ENCODE data around the gene DNAJB1.

Gene DNAJB1

DNA sequence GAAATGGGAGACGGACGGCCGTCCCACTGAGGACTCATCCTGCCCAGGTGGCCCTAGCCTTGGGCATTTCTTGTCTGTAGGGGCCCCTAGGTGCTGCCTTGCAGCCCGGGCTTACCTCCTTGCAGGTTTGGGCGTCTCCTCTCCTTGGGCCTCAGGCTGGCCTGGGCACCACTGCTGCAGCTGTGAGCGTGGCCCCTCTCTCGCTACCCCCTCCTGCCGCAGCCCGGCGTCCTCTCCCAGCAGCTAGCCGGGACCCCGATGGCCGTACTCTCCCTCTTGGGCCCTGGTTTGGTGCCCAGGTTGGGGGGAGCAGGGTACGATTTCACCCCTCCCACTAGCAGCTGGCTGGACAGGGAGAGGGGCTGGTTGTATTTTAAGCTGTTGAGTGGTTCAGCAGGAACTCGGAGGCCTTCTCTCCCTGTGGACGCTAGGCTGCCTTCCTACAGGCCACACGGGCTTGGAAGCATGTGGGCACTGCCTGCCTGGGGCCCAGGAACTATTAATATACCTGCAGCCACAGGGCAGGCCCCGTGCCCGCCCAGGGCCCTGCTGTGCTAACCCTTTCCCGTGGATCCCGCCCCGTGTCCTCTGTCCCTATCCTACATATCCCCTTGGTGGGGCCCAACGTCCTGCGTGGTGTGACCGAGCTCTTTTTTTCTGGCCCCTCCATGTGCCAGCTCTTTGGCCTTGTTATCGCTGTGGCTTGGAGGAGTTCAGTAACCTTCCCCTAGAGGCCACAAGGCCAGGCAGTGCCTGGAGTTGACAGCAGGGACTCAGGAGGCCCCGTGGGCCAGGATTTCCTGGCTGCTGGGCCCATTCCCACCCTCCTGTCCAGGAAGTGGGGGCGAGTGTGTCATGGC is 41.9 kb upstream of the DNAJB1 start:
- no peak for DNase-seq
- Histone ChIP-seq H3K27ac (ENCODE audit: low read depth, low read length) (no peak overlapping the region), H2BK5ac (ENCODE audit: low read depth, low read length, poor library complexity) (no peak overlapping the region), H3K4me1 (ENCODE audit: control insufficient read depth in 1 of 2, insufficient read depth in 2 of 2, low read length in 2 of 2) (peaks cover 12 to 14% of the 10 kb centered on the region in 2 experiments), H3K23ac (ENCODE audit: low read length) (no peak overlapping the region), H4K12ac (ENCODE audit: low read depth, low read length) (no peak overlapping the region), H3K9me3 (ENCODE audit: insufficient read depth, low read depth, low read length) (no peaks in the 10 kb centered on the region), H3K36me3 (ENCODE audit: control insufficient read depth in 1 of 2, insufficient read depth in 2 of 2, low read length in 2 of 2) (peaks cover 13 to 17% of the 10 kb centered on the region in 2 experiments), H2AK5ac (ENCODE audit: low read length) (no peak overlapping the region), H3K79me2 (ENCODE audit: control insufficient read depth, insufficient read depth, low read length, poor library complexity) (peaks cover 4% of the 10 kb centered on the region), H3K9ac (ENCODE audit: low read length) (no peak overlapping the region), H3K4me3 (ENCODE audit: low read depth, low read length) (no peak overlapping the region), H3K79me1 (ENCODE audit: low read length) (no peaks in the 10 kb centered on the region), H2AFZ (ENCODE audit: insufficient read depth, low read length, poor library complexity) (no peak overlapping the region), H3K14ac (ENCODE audit: low read length) (no peak overlapping the region), H3K27me3 (ENCODE audit: insufficient read depth, low read length) (no peaks in the 10 kb centered on the region), H3K4me2 (ENCODE audit: low read length) (no peak overlapping the region), H2BK12ac (ENCODE audit: low read length) (no peak overlapping the region), H4K8ac (ENCODE audit: low read depth, low read length) (no peak overlapping the region), H2BK120ac (ENCODE audit: insufficient read depth, low read length, poor library complexity) (no peak overlapping the region), H4K91ac (ENCODE audit: low read depth, low read length) (no peak overlapping the region), H3K4ac (ENCODE audit: low read depth, low read length) (no peak overlapping the region), H3K18ac (ENCODE audit: low read length) (no peak overlapping the region)
- no CpG with 5 or more reads among the region's 28 CpGs for WGBS (ENCODE audit: extremely low coverage, insufficient coverage, insufficient read length)

DNA sequence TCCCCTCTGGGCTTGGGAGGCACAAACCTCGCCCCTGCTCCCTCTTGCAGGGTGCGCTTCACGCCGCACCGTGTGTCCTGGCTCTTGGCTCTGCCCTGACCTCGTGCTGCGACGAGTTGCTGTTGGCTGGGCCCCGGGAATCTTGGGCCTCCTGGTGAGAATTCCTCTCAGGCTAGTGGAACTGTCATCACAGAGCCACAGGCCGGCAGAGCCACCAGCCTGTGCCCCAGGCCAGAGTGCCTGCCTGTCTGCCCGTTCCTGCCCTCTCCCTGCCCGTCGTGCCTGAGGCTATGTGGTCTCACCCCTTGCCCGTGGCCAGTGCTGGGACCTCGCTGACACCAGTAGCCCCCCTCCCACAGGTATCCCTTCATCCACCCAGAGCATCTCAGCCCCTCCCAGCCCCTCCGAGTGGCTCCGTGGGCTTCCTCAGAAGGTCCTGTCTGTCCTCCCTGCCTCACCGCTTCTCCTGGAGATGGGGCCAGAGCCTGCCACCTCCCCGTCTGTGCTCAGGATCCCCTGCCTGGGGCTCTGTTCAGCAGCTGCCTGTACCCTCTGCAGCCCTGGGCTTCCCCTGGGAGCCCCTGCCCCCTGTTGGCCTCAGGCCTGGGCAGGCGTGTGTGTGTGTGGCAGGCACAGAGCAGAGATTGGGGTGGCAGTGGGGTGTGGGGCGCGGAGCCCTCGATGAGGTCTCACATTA is 40.3 kb upstream of the DNAJB1 start:
- H3K79me1 ChIP-seq (ENCODE audit: low read length): no peaks in the 10 kb centered on the region
- no peak overlapping the region for H2AK5ac ChIP-seq (ENCODE audit: low read length)
- no CpG with 5 or more reads among the region's 23 CpGs for WGBS (ENCODE audit: extremely low coverage, insufficient coverage, insufficient read length)
- H2BK12ac ChIP-seq (ENCODE audit: low read length): no peak overlapping the region
- no peak overlapping the region for H3K18ac ChIP-seq (ENCODE audit: low read length)
- H3K9ac ChIP-seq (ENCODE audit: low read length): no peak overlapping the region
- H2AFZ ChIP-seq (ENCODE audit: insufficient read depth, low read length, poor library complexity): no peak overlapping the region
- peaks cover 4% of the 10 kb centered on the region for H3K79me2 ChIP-seq (ENCODE audit: control insufficient read depth, insufficient read depth, low read length, poor library complexity)
- H3K9me3 ChIP-seq (ENCODE audit: insufficient read depth, low read depth, low read length): no peaks in the 10 kb centered on the region
- no peak overlapping the region for H3K14ac ChIP-seq (ENCODE audit: low read length)
- H3K23ac ChIP-seq (ENCODE audit: low read length): no peak overlapping the region
- no peak overlapping the region for H3K4me3 ChIP-seq (ENCODE audit: low read depth, low read length)
- H2BK120ac ChIP-seq (ENCODE audit: insufficient read depth, low read length, poor library complexity): no peak overlapping the region
- H3K4me1 ChIP-seq (ENCODE audit: control insufficient read depth in 1 of 2, insufficient read depth in 2 of 2, low read length in 2 of 2): peaks cover 15 to 26% of the 10 kb centered on the region in 2 experiments
- no peak overlapping the region for H2BK5ac ChIP-seq (ENCODE audit: low read depth, low read length, poor library complexity)
- no peak overlapping the region for H3K4me2 ChIP-seq (ENCODE audit: low read length)
- no peak overlapping the region for H4K8ac ChIP-seq (ENCODE audit: low read depth, low read length)
- H3K27me3 ChIP-seq (ENCODE audit: insufficient read depth, low read length): no peaks in the 10 kb centered on the region
- no peak overlapping the region for H4K12ac ChIP-seq (ENCODE audit: low read depth, low read length)
- H3K36me3 ChIP-seq (ENCODE audit: control insufficient read depth in 1 of 2, insufficient read depth in 2 of 2, low read length in 2 of 2): peaks cover 3 to 5% of the 10 kb centered on the region in 2 experiments
- H3K27ac ChIP-seq (ENCODE audit: low read depth, low read length): no peak overlapping the region
- H3K4ac ChIP-seq (ENCODE audit: low read depth, low read length): no peak overlapping the region
- DNase-seq: no peak
- H4K91ac ChIP-seq (ENCODE audit: low read depth, low read length): no peak overlapping the region

DNA sequence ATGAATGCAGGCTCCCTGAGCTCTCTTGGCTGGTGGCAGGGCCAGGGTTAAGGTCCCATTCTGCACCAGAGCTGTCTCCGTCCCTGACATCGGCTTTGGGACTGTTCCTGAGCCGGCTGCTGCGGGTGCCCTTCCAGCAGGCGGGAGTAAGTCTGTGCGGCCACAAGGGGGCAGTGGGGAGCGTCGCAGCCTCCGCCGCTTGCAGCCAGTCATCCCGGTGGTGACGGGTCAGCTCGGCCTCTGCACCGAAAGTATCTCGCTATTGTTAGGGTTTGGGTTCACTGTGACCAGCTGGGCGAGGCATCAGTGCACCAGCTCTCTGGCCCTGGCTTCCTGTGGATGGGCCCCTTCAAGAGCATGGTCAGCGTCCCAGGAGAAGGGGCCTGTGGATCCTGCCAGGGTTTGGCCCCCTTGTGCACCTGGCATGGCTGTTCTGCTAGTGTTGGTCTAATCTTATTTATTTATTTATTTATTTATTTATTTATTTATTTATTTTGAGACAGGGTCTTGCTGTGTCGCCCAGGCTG is 38.5 kb upstream of the DNAJB1 start:
- no CpG with 5 or more reads among the region's 18 CpGs for WGBS (ENCODE audit: extremely low coverage, insufficient coverage, insufficient read length)

DNA sequence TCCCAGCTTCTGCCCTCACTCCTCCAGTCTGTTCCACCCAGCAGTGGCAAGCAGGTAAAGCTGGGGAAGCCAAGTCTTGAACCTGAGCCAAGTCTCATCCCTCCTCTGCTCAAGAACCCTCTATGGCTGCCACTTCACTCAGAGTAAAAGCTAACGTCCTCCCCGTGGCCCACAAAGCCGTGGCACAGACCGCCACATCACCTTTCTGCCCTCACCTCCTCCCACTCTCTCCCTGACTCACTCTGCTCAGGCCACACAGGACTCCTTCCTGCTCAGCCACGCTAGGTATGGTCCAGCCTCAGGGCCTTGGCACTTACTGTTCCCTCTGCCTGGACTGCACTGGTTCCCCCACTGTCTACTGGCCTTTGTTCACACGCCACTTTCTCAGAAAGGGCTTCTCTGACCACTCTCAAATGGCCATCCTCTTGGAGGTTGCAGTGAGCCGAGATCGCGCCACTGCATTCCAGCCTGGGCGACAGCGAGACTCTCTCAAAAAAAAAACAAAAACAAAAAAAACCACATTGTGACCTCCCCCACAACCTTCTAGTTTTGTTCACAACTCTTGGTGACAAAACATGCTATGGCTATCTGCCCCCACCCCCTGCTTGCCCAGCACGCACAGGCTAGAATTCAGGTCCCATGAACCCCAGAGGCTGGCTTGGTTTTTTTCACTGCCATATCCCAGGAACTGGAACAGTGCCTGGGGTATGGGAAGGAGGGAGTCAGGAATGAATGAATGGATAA is 37.9 kb upstream of the DNAJB1 start:
- WGBS (ENCODE audit: extremely low coverage, insufficient coverage, insufficient read length): no CpG with 5 or more reads among the region's 12 CpGs
- Histone ChIP-seq H2BK12ac (ENCODE audit: low read length) (no peak overlapping the region), H3K79me1 (ENCODE audit: low read length) (no peaks in the 10 kb centered on the region), H2AK5ac (ENCODE audit: low read length) (no peak overlapping the region), H4K91ac (ENCODE audit: low read depth, low read length) (no peak overlapping the region), H4K8ac (ENCODE audit: low read depth, low read length) (no peak overlapping the region), H3K23ac (ENCODE audit: low read length) (no peak overlapping the region), H2BK5ac (ENCODE audit: low read depth, low read length, poor library complexity) (no peak overlapping the region), H3K27ac (ENCODE audit: low read depth, low read length) (no peak overlapping the region), H2AFZ (ENCODE audit: insufficient read depth, low read length, poor library complexity) (no peak overlapping the region), H2BK120ac (ENCODE audit: insufficient read depth, low read length, poor library complexity) (no peak overlapping the region), H3K36me3 (ENCODE audit: control insufficient read depth in 1 of 2, insufficient read depth in 2 of 2, low read length in 2 of 2) (peaks cover 0 to 4% of the 10 kb centered on the region in 2 experiments), H3K79me2 (ENCODE audit: control insufficient read depth, insufficient read depth, low read length, poor library complexity) (peaks cover 4% of the 10 kb centered on the region), H3K4ac (ENCODE audit: low read depth, low read length) (no peak overlapping the region), H3K9ac (ENCODE audit: low read length) (no peak overlapping the region), H4K12ac (ENCODE audit: low read depth, low read length) (no peak overlapping the region), H3K14ac (ENCODE audit: low read length) (no peak overlapping the region), H3K27me3 (ENCODE audit: insufficient read depth, low read length) (no peaks in the 10 kb centered on the region), H3K4me2 (ENCODE audit: low read length) (no peak overlapping the region), H3K9me3 (ENCODE audit: insufficient read depth, low read depth, low read length) (peaks cover 3% of the 10 kb centered on the region), H3K4me1 (ENCODE audit: control insufficient read depth in 1 of 2, insufficient read depth in 2 of 2, low read length in 2 of 2) (peaks cover 10 to 19% of the 10 kb centered on the region in 2 experiments), H3K4me3 (ENCODE audit: low read depth, low read length) (no peak overlapping the region), H3K18ac (ENCODE audit: low read length) (no peak overlapping the region)
- peak; percentile 90 to 91 for DNase-seq

More for the DNA sequence above, 38.5 kb upstream of the DNAJB1 start:
- Histone ChIP-seq H3K4me3 (ENCODE audit: low read depth, low read length) (no peak overlapping the region), H3K14ac (ENCODE audit: low read length) (no peak overlapping the region), H3K79me1 (ENCODE audit: low read length) (no peaks in the 10 kb centered on the region), H2BK12ac (ENCODE audit: low read length) (no peak overlapping the region), H3K79me2 (ENCODE audit: control insufficient read depth, insufficient read depth, low read length, poor library complexity) (peaks cover 7% of the 10 kb centered on the region), H4K8ac (ENCODE audit: low read depth, low read length) (no peak overlapping the region), H3K9me3 (ENCODE audit: insufficient read depth, low read depth, low read length) (peaks cover 3% of the 10 kb centered on the region), H3K4ac (ENCODE audit: low read depth, low read length) (no peak overlapping the region), H3K27me3 (ENCODE audit: insufficient read depth, low read length) (no peaks in the 10 kb centered on the region), H4K91ac (ENCODE audit: low read depth, low read length) (no peak overlapping the region), H3K23ac (ENCODE audit: low read length) (no peak overlapping the region), H3K18ac (ENCODE audit: low read length) (peak overlapping the region; percentile 60), H3K27ac (ENCODE audit: low read depth, low read length) (no peak overlapping the region), H3K36me3 (ENCODE audit: control insufficient read depth in 1 of 2, insufficient read depth in 2 of 2, low read length in 2 of 2) (peaks cover 0 to 4% of the 10 kb centered on the region in 2 experiments), H2BK5ac (ENCODE audit: low read depth, low read length, poor library complexity) (no peak overlapping the region), H2AK5ac (ENCODE audit: low read length) (no peak overlapping the region), H2AFZ (ENCODE audit: insufficient read depth, low read length, poor library complexity) (no peak overlapping the region), H2BK120ac (ENCODE audit: insufficient read depth, low read length, poor library complexity) (no peak overlapping the region), H3K4me1 (ENCODE audit: control insufficient read depth in 1 of 2, insufficient read depth in 2 of 2, low read length in 2 of 2) (peaks cover 12 to 24% of the 10 kb centered on the region in 2 experiments), H4K12ac (ENCODE audit: low read depth, low read length) (no peak overlapping the region), H3K4me2 (ENCODE audit: low read length) (peak overlapping the region; percentile 43), H3K9ac (ENCODE audit: low read length) (no peak overlapping the region)
- peak; percentile 86 to 91 for DNase-seq
